Lung (tissue), 5 donors: ENCODE data around the gene ZNF518A. TPM values are rescaled to one million over a fixed set of nuclear protein-coding genes. Genes with fewer than 3 reads are reported as not detected.

Source experiments
- polyA plus RNA-seq, 2 donors: library from polyadenylated mRNA; stranded (reverse); fragments of 200-250 nt; gene quantifications; one replicate each; pipeline ENCODE4 v1.2.1, GENCODE V29; 2013
- small RNA-seq: library from RNA; depleted of rRNA; stranded (forward); fragments of <200 nt; gene quantifications from one replicate; pipeline ENCODE3, GENCODE V24; 2014; ENCODE audit warnings: low replicate concordance
- total RNA-seq, 2 donors: library from RNA; depleted of rRNA in 1 of 2; stranded (reverse); fragments of >200 nt in 1 of 2; gene quantifications; one replicate each; pipeline ENCODE4 v1.2.1, GENCODE V29; 2014 to 2021
- donor health status: Bipolar disorder and iron deficiency.
- donor health status: healthy.
- donor health status: DM: yes; HTN: yes; CAD: no.

ZNF518A gene
- total and polyA plus RNA-seq, 4 donors: 4.4 to 68.2 (median 13.4) TPM

Small RNA genes lying within 50 kb of the gene (small RNA-seq; reads per million reads assigned to genes)
- not detected for gene RNU6-271P

Other genes with a start within 250 kb of the ZNF518A start
- 1 to 10 TPM in 1 of 2 donors, under 1 TPM in 1; 0.74 to 5.0 TPM for gene CC2D2B, start 222.3 kb upstream of the ZNF518A start, total RNA-seq
- under 1 TPM; 0.29 to 0.71 TPM for gene CC2D2B, start 222.3 kb upstream of the ZNF518A start, polyA plus RNA-seq
- 1 to 10 TPM; 6.7 to 9.0 TPM for gene CCNJ, start 86.7 kb upstream of the ZNF518A start, total RNA-seq
- gene CCNJ, start 86.7 kb upstream of the ZNF518A start, polyA plus RNA-seq: 1 to 10 TPM; 2.4 to 5.0 TPM
- gene BLNK, start 141.3 kb downstream of the ZNF518A start, total RNA-seq: 10 to 100 TPM in 1 of 2 donors, 1 to 10 TPM in 1; 7.8 to 18.7 TPM
- gene BLNK, start 141.3 kb downstream of the ZNF518A start, polyA plus RNA-seq: 1 to 10 TPM; 4.1 to 5.0 TPM
- not detected for gene DNTT, start 174.1 kb downstream of the ZNF518A start, total RNA-seq
- not detected for gene DNTT, start 174.1 kb downstream of the ZNF518A start, polyA plus RNA-seq
- gene OPALIN, start 228.7 kb downstream of the ZNF518A start, total RNA-seq: not detected
- gene OPALIN, start 228.7 kb downstream of the ZNF518A start, polyA plus RNA-seq: not detected